ENCODE measurements around the gene FRAT1. TPM values are rescaled to one million over a fixed set of nuclear protein-coding genes. Genes with fewer than 3 reads are reported as not detected.

The FRAT1 gene
- polyA plus RNA-seq, 3 donors: 17.0 to 34.4 (median 31.2) TPM

DNA sequence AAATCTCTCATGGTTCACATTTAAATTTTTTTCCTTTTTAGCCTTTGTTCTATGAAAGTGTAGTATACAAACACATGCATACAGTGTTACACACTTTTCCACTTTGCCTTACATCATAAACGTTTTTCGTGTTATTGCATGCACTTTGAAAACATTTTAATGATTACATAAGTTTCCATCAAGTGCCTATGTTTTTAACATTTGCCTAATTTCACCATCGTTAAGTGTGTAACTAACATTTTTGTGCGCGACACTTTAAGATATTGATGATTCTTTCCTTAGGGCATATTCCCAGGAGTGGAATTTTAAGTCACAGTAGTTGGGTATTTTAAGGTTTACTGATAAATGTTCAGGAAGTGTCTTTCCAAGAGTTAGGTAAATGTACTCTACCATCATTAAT is 16.9 kb downstream of the FRAT1 start:
- Histone ChIP-seq H3K4me1 (ENCODE audit: control insufficient read depth in 1 of 2, insufficient read depth in 2 of 2, low read length in 2 of 2) (peaks cover 32 to 51% of the 10 kb centered on the region in 2 donors), H3K36me3 (replicated peaks in 1 of 2; ENCODE audit: control insufficient read depth in 1 of 2, insufficient read depth in 2 of 2, low read length in 2 of 2) (peaks cover 0 to 13% of the 10 kb centered on the region in 2 donors), H3K9ac (ENCODE audit: insufficient read depth, low read length, poor library complexity, severe bottlenecking) (no peak overlapping the region), H3K9me3 (replicated peaks in 1 of 2; ENCODE audit: control insufficient read depth in 1 of 2, insufficient read depth in 1 of 2, low read length in 2 of 2) (no peaks in the 10 kb centered on the region), H3K27me3 (ENCODE audit: control insufficient read depth in 2 of 2, insufficient read depth in 2 of 2, low read length in 2 of 2) (no peaks in the 10 kb centered on the region), H2AFZ (ENCODE audit: insufficient read depth, low read depth, low read length, poor library complexity, severe bottlenecking) (no peak overlapping the region), H3K79me2 (ENCODE audit: insufficient read depth, low read length) (peaks cover 39% of the 10 kb centered on the region), H3K4me3 (replicated peaks in 1 of 3; ENCODE audit: low read depth in 2 of 3, low read length in 3 of 3) (peak overlapping the region in 1 of 3 experiments; percentile 99), H4K20me1 (ENCODE audit: insufficient read depth, low read length) (peaks cover 29% of the 10 kb centered on the region), H3K27ac (ENCODE audit: low read depth in 1 of 2, low read length in 2 of 2) (peak overlapping the region in 1 of 2 donors; percentile 39), H3K4me2 (replicated peaks; ENCODE audit: extremely low read depth, low read length, poor library complexity, severe bottlenecking) (peak overlapping the region; percentile 82)
- Mint-ChIP-seq H3K4me1 (peaks cover 52% of the 10 kb centered on the region), H3K4me3 (peak overlapping the region; percentile 62 to 70), H3K36me3 (peaks cover 22 to 26% of the 10 kb centered on the region in 2 donors), H3K27me3 (ENCODE audit: low read depth in 3 of 3) (peaks cover 0 to 2% (median 0%) of the 10 kb centered on the region in 3 donors), H3K27ac (peak overlapping the region in 6 of 7 donors; percentile 79 to 91 (median 84)), H3K9me3 (peaks cover 0 to 3% (median 2%) of the 10 kb centered on the region in 7 donors)
- TF ChIP-seq, protein P1, sequence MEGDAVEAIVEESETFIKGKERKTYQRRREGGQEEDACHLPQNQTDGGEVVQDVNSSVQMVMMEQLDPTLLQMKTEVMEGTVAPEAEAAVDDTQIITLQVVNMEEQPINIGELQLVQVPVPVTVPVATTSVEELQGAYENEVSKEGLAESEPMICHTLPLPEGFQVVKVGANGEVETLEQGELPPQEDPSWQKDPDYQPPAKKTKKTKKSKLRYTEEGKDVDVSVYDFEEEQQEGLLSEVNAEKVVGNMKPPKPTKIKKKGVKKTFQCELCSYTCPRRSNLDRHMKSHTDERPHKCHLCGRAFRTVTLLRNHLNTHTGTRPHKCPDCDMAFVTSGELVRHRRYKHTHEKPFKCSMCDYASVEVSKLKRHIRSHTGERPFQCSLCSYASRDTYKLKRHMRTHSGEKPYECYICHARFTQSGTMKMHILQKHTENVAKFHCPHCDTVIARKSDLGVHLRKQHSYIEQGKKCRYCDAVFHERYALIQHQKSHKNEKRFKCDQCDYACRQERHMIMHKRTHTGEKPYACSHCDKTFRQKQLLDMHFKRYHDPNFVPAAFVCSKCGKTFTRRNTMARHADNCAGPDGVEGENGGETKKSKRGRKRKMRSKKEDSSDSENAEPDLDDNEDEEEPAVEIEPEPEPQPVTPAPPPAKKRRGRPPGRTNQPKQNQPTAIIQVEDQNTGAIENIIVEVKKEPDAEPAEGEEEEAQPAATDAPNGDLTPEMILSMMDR (IDR thresholded peaks at IDR 0.05): no peak
- intact Hi-C loops (cut with micrococcal nuclease): loop anchor here in 1 of 2 donors (10.0 kb wide), 1 partner anchor 159 kb away; the partner anchor contains the start of genes MMS19 and UBTD1
- no peak for DNase-seq
- no CpG with 5 or more reads among the region's 5 CpGs for whole genome bisulfite sequencing (ENCODE audit: insufficient coverage)

DNA sequence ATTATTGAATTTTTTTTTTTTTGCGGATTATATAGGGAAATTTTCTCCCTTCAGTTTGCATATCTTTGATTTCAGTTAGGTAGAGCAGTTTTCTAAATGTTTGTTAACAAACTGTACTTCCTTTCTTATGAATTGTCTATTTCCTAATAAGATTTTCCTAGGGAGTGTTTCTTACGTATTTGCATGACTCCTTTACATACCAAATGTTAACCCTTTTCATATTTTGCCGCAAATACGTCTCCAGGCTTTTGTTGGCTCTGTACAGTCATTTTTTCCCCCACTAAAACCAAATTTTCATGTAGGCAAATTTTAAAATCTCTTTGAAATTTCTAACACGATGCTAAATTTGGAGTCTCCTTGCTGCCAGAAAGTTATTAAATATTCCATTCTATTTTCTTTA is 17.4 kb downstream of the FRAT1 start:
- WGBS (ENCODE audit: insufficient coverage): no CpG with 5 or more reads among the region's 5 CpGs

More for the DNA sequence above, 17.4 kb downstream of the FRAT1 start:
- Histone ChIP-seq H3K27me3 (ENCODE audit: control insufficient read depth in 2 of 2, insufficient read depth in 2 of 2, low read length in 2 of 2) (no peaks in the 10 kb centered on the region), H3K27ac (ENCODE audit: low read depth in 1 of 2, low read length in 2 of 2) (peak overlapping the region in 1 of 2 donors; percentile 39), H3K4me3 (replicated peaks in 1 of 3; ENCODE audit: low read depth in 2 of 3, low read length in 3 of 3) (peak overlapping the region in 1 of 3 experiments; percentile 99), H3K36me3 (replicated peaks in 1 of 2; ENCODE audit: control insufficient read depth in 1 of 2, insufficient read depth in 2 of 2, low read length in 2 of 2) (peaks cover 0 to 9% of the 10 kb centered on the region in 2 donors), H3K9me3 (replicated peaks in 1 of 2; ENCODE audit: control insufficient read depth in 1 of 2, insufficient read depth in 1 of 2, low read length in 2 of 2) (no peaks in the 10 kb centered on the region), H4K20me1 (ENCODE audit: insufficient read depth, low read length) (peaks cover 25% of the 10 kb centered on the region), H3K79me2 (ENCODE audit: insufficient read depth, low read length) (peaks cover 35% of the 10 kb centered on the region), H3K4me2 (replicated peaks; ENCODE audit: extremely low read depth, low read length, poor library complexity, severe bottlenecking) (peak overlapping the region; percentile 82), H3K4me1 (ENCODE audit: control insufficient read depth in 1 of 2, insufficient read depth in 2 of 2, low read length in 2 of 2) (peaks cover 27 to 46% of the 10 kb centered on the region in 2 donors), H3K9ac (ENCODE audit: insufficient read depth, low read length, poor library complexity, severe bottlenecking) (no peak overlapping the region), H2AFZ (ENCODE audit: insufficient read depth, low read depth, low read length, poor library complexity, severe bottlenecking) (no peak overlapping the region)
- peaks cover 17 to 22% of the 10 kb centered on the region in 2 donors for H3K36me3 Mint-ChIP-seq
- H3K27ac Mint-ChIP-seq: peak overlapping the region; percentile 30 to 91 (median 81)
- H3K4me3 Mint-ChIP-seq: peak overlapping the region in 1 of 2 donors; percentile 70
- intact Hi-C loops (cut with micrococcal nuclease): loop anchor here in 1 of 2 donors (10.0 kb wide), 1 partner anchor 158 kb away; the partner anchor contains the start of genes MMS19 and UBTD1
- peaks cover 0 to 3% (median 2%) of the 10 kb centered on the region in 7 donors for H3K9me3 Mint-ChIP-seq
- TF ChIP-seq, protein P1 (IDR thresholded peaks at IDR 0.05): no peak
- peaks cover 0 to 4% (median 0%) of the 10 kb centered on the region in 3 donors for H3K27me3 Mint-ChIP-seq (ENCODE audit: low read depth in 3 of 3)
- DNase-seq: no peak
- H3K4me1 Mint-ChIP-seq: peaks cover 50% of the 10 kb centered on the region
